ENCODE measurements around the gene GLIS2.

DNA sequence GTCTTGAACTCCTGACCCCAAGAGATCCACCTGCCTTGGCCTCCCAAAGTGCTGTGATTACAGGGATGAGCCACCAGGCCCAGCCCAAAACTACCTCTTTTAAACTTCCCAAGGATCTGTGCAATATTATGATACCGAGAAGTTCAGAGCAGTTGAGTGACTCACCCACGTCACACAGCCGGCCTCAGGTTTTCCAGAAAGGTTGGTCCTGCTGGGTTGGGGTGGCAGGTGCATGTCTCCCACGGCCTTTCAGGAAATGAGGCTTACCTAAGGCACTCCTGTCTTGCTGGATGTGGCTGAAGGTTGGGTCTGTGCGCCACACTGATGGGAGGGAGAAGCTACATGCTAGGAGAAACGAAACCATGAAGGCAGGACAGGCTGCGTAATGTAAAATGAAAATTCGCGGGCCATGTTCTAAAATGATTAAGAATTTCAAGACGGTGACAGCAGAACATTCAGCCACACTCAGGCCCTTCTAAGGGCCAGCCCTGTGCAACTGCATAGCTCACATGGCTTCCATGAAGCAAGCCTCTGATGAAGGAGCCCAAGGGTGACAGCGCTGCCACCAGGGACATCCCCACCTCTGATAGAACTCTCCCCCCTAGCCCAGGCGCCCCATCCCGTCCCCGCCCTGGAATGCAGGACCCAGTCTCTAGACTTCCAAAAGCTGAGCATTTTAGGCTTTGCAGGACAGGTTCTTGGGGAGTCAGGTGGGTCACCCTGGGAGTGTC, 6.6 kb upstream of the GLIS2 start:
- TF ChIP-seq, protein P1, sequence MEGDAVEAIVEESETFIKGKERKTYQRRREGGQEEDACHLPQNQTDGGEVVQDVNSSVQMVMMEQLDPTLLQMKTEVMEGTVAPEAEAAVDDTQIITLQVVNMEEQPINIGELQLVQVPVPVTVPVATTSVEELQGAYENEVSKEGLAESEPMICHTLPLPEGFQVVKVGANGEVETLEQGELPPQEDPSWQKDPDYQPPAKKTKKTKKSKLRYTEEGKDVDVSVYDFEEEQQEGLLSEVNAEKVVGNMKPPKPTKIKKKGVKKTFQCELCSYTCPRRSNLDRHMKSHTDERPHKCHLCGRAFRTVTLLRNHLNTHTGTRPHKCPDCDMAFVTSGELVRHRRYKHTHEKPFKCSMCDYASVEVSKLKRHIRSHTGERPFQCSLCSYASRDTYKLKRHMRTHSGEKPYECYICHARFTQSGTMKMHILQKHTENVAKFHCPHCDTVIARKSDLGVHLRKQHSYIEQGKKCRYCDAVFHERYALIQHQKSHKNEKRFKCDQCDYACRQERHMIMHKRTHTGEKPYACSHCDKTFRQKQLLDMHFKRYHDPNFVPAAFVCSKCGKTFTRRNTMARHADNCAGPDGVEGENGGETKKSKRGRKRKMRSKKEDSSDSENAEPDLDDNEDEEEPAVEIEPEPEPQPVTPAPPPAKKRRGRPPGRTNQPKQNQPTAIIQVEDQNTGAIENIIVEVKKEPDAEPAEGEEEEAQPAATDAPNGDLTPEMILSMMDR (IDR thresholded peaks at IDR 0.05): no peak
- TF ChIP-seq POLR2A (IDR thresholded peaks at IDR 0.05): no peak

Data from vagina (tissue), 2 donors.